NOMO-1 (cell line): ENCODE data around the gene TXLNG.
A peak's percentile ranks its signal among the peaks of the same experiment; 100 is the strongest.
"Not testable (repeated sequence)": the region's sequence is repeated elsewhere in the genome, so short reads cannot be mapped to it uniquely, and the experiment has no call there.

Source experiments
- DNase-seq, 2 experiments: peaks; one replicate each; lab custom pipeline; 2025; ENCODE audit not compliant: unreplicated experiment in 2 of 2; lab: John Stamatoyannopoulos, UW

TXLNG gene

GRCh38 chrX:16784440-16784839, 1.8 kb upstream of the TXLNG start:
- DNase-seq = not testable (repeated sequence)

GRCh38 chrX:16785247-16786138, 773 bp upstream of the TXLNG start:
- DNase-seq = peak in 1 of 2 experiments; percentile 51

GRCh38 chrX:16786791-16787735, 797 bp downstream of the TXLNG start:
- peak in 1 of 2 experiments; percentile 19 for DNase-seq

GRCh38 chrX:16788477-16788876, 2.2 kb downstream of the TXLNG start:
- no peak for DNase-seq

DNA sequence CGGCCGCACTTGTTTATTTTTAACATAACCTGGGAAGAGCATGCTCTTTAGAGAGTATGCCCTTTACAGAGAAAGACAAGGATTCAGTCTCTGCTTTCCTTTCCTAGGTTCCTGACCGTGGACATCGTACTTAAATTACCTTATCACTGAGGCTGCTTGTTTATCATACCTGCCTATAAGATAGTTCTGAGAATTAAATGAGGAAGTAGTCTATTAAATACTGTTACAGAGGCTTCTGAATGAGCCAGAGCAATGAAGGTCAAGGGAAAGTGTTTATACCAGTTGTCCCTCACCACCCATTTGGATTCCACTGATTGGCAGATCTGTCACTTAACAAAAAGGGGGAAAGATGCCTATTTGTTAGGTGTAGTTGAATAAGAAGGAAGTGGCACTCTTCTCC, 10.0 kb downstream of the TXLNG start:
- no peak for DNase-seq

DNA sequence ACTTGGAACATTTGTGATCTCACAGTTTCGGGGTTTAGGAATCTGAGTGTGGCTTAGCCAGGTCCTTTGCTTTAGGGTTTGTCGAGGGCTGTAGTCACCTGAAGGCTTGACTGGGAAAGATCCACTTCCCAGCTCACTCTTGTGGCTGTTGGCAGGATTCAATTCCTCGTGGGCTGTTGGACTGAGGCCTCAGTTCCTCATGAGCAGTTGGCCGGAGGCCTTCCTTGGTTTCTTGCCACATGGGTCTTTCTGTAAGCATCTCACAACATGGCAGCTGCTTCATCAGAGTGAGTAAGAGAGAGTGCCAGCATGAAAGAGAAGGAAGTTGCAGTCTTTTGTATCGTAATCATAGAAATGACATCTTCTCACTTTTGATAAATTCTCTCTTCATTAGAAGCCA, 11.1 kb downstream of the TXLNG start:
- DNase-seq = no peak

GRCh38 chrX:16797841-16798240, 11.6 kb downstream of the TXLNG start:
- DNase-seq = no peak

GRCh38 chrX:16804923-16805464, 18.7 kb downstream of the TXLNG start:
- no peak for DNase-seq

DNA sequence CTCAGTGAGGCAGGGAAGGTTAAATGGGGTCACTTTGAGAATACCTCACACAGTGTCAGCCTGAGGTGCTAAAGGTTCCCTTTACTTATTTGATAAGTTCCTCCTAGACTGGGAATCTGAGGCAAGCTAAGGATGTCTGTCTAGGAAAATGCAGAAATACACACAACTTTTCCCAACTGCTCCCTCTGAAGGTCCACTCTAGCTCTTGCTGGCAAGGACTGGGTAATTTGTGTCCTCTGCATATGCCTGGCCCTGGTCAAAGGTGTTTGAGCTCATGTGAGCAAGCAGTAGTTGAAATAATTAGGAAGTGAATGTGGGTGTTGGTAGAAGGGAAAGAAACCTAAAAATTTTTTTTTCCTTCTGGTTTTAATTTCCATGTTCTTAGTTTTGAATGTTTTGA, 21.3 kb downstream of the TXLNG start:
- peak in 1 of 2 experiments; percentile 41 for DNase-seq

DNA sequence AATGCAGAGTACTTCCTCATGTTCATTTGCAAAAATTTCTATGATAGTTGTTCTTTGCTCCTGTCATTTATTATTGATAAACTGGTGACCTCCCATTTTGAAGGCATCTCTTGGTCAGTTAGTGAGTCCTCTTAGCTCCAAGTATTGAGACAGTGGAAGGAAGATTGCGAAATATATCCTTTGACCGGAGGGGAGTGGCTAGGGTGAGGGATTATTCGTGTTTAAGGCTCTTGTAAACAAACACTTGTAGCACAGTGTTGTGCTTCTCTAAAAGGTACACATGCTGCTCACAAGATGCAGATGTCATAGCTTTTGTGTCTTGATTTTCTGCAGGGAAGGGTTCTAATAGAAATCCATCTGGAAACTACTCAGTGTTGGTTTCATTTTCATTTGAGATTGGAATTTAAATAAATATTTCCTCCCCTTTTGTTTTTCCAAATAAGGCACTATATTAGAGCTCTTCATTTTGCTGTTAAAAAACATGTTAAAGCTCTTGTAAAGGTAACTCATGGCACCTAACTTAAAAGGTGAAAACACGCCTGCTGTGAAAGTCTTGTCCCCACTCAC, 21.8 kb downstream of the TXLNG start:
- peak; percentile 24 to 41 for DNase-seq

GRCh38 chrX:16814597-16814996, 28.3 kb downstream of the TXLNG start:
- DNase-seq = peak; percentile 48 to 85

GRCh38 chrX:16819634-16820033, 33.4 kb downstream of the TXLNG start:
- no peak for DNase-seq

DNA sequence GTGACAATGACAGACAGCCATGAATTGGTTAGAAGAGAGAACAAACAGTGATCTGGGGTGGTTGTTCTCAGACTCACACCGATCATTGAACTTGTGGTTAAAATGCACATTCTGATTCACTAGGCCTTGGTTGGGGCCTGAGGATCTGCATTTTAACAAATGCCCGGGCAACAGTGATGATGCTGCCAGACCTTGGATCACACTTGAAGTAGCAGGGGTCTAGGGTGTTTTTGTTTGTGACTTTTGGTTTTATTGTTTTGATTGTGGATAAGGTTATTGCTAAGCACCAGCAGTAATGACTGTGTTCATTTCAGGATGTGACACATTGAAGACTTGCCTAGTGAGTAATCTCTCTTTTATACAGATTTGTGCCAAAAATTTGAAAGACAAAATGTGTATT, 36.5 kb downstream of the TXLNG start:
- no peak for DNase-seq

DNA sequence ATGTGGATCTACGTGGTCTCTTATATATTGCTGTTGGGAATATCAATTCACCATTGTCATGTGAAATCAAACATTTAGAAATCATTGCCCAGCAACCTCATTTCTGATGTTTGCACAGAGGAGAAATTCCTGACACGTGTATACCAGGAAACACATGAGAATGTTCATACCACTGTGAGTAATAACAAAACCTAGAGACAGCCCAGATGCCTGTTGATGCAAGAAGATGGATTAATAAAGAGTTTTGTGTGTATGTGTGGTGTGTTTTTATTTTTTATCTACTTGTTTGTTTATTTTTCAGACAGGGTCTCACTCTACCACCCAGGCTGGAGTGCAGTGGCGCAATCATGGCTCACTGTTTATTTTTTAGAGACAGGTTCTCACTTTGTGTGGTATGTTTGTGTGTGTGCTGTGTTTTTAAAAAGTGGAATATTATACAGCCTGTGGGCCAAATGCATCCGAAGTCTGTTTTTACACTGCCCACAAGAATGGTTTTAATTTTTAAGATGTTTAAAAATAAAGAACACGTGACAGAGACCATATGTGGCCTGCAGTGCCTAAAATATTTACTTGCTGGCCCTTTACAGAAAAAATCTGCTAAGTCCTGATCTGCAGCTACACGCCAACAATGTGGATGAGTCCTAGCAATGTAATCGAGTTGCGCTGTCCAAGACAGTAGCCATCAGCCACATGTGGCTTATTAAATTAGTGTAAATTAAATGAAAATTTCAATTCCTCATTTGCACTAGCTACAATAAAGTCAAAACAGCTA, 39.2 kb downstream of the TXLNG start:
- DNase-seq = no peak

DNA sequence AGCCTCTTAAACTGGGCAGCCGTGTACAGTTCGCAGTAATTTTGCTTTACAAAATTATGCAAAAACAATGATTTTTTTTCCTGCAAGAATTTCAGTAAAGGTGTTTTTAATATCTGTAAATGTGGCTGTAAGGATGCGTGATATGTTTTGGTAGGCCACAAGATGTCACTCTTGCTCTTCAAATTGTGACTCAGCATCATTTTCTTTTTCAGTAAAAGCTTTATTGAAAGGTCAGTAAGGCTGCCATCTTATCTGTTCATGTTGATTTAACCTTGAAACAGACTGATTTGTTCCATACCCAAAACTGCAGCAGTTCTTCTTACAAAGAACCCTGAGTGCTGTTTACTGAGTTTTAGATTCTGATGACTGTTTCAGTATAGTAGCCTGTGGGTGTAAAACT, 39.9 kb downstream of the TXLNG start:
- peak; percentile 18 to 61 for DNase-seq

DNA sequence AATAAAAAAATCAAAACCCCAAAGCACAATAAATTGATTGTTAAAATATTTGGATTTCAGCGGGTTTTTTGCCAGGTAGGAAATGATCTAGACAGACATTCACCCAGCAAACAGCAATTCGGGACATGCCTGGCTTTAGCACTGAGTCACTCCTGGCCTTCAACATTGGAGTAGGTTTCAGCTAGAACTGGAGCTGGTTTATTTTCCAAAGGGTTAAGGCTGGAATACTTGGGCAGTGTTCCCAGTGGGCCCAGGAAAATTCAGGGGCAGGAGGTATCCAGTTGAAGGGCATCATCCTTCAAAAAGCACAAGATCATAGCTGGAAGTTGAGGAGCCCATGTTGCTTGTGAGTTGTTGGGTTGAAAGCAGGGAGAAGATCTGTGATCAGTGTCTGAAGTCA, 41.0 kb downstream of the TXLNG start:
- DNase-seq = no peak

DNA sequence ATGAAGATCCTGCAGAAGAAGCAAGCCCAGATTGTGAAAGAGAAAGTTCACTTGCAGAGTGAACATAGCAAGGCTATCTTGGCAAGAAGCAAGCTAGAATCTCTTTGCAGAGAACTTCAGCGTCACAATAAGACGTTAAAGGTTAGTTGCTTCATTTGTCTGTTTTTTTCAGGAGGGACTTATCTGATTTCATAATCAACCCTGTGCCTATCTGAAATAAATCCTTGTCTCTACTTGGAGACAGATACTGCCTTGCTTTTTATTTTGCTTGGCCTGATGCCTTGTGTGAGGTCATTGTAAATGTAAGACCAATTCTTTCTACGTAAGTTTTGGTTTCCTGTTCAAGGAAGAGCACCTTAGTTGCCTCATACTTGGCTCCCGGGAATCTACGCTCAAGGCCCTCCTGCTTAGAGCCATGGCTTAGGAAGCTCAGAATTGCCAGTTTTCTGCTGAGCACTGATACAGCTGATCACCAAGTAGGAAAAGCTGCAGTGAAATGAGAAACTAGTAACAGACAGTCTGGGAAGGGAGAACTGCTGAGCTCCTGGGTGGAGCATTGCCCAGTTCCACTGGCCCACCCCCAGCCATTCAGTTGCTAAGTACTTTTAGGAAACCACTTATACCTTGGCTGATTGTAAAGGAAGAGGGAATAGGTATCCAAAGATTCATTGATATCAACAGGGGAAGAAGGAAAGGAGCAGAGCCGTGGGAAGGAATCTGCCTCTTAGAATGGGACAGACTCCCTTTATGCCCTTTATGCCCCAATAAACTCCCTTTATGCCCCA, 42.0 kb downstream of the TXLNG start:
- peak in 1 of 2 experiments; percentile 29 for DNase-seq

GRCh38 chrX:16832301-16832700, 46.0 kb downstream of the TXLNG start:
- no peak for DNase-seq

- DNase-seq = no peak
Measured at GRCh38 chrX:16834806-16835205, 48.5 kb downstream of the TXLNG start.
